Transverse colon (tissue), 4 donors: ENCODE data around the gene EFR3B. TPM values are rescaled to one million over a fixed set of nuclear protein-coding genes. Genes with fewer than 3 reads are reported as not detected.

Experiments used
- DNase-seq: peaks from one replicate; pipeline ENCODE4 v3.0.0-alpha.2; 2019
- H3K27ac ChIP-seq, 4 donors: fragments of 200-600 bp; sonication (generic); 2 replicates each; pipeline ENCODE4 v1.5.1; 2016 to 2018; ENCODE audit warnings: inconsistent platforms in 4 of 4
- H3K27me3 ChIP-seq: fragments of 200-600 bp; sonication (generic); 2 replicates; pipeline ENCODE4 v1.5.1; 2017; ENCODE audit warnings: inconsistent platforms
- H3K36me3 ChIP-seq, 4 donors: fragments of 200-600 bp; sonication (generic); 2 replicates each; pipeline ENCODE4 v1.5.1; 2017 to 2019; ENCODE audit warnings: inconsistent platforms in 4 of 4
- H3K4me1 ChIP-seq, 4 donors: fragments of 200-600 bp; sonication (generic); 2 replicates each; pipeline ENCODE4 v1.5.1; 2017 to 2020; ENCODE audit warnings: inconsistent platforms in 4 of 4
- H3K4me3 ChIP-seq, 4 donors: fragments of 200-600 bp; sonication (generic); 1 replicate in 1 of 4; 2 replicates in 3 of 4; pipeline versions ENCODE4 v1.5.1 to v1.6.1; 2017 to 2019; ENCODE audit warnings: inconsistent platforms in 4 of 4
- H3K9me3 ChIP-seq, 2 donors: fragments of 200-600 bp; sonication (generic); 2 replicates each; pipeline ENCODE4 v1.5.1; 2017 to 2019; ENCODE audit warnings: inconsistent platforms in 2 of 2
- EP300 ChIP-seq: sonication (generic); formaldehyde crosslinking; IDR thresholded peaks from one replicate; pipeline ENCODE4 v1.6.1; 2017; ENCODE audit warnings: antibody characterized with exemption, low read depth
- POLR2A ChIP-seq: fragments of 450-650 bp; IDR thresholded peaks from one replicate; pipeline ENCODE4 v1.6.1; 2016; ENCODE audit warnings: antibody characterized with exemption, mild to moderate bottlenecking, moderate library complexity
- POLR2AphosphoS5 ChIP-seq, 3 donors: sonication (generic); formaldehyde crosslinking; IDR thresholded peaks; one replicate each; pipeline ENCODE4 v1.6.1; 2016; ENCODE audit warnings: antibody characterized with exemption in 3 of 3
- WGBS, 2 donors: methylation state at CpG; one replicate each; pipeline ENCODE4 v1.1.5; 2018; ENCODE audit warnings: low coverage in 1 of 2; 5-methylcytosine and 5-hydroxymethylcytosine counted together
- in situ Hi-C, 4 donors: fragments of 200-750 bp; cut with MboI; loops; one replicate each; pipeline versions ENCODE4 v1.15.0 to v1.15.1; 2017; ENCODE audit warnings: low sequenced_read_pairs in 3 of 4, low pct_ligation_motif_present in 1 of 4, low pct_unique_long_range_greater_than_20kb in 1 of 4
- intact Hi-C: fragments of 100-400 bp; cut with DNase I; formaldehyde crosslinking; loops from one replicate; pipeline ENCODE4 v1.15.1; 2023; ENCODE audit warnings: low total_unique reads
- small RNA-seq, 4 donors: library from RNA; depleted of rRNA; stranded (forward); fragments of <200 nt; gene quantifications; one replicate each; pipeline ENCODE3, GENCODE V24; 2016
- total RNA-seq, 4 donors: library from RNA; depleted of rRNA; stranded (reverse); fragments of >200 nt; gene quantifications; one replicate each; pipeline ENCODE4 v1.1.0, GENCODE V29; 2016
- TF ChIP-seq, protein P1 (sequence below), 5 experiments: fragments of 200-600 bp in 3 of 5; fragments of 450-650 bp in 2 of 5; sonication (generic) in 3 of 5; IDR thresholded peaks; 1 replicate in 2 of 5; 2 replicates in 3 of 5; pipeline ENCODE4 v1.5.1; 2016 to 2017; ENCODE audit warnings: antibody characterized with exemption in 5 of 5, inconsistent platforms in 3 of 5, mild to moderate bottlenecking in 2 of 5, moderate library complexity in 1 of 5

EFR3B gene
- total RNA-seq, 4 donors from 2014 or later = under 0.01 to 1.4 (median 0.70) TPM

DNA sequence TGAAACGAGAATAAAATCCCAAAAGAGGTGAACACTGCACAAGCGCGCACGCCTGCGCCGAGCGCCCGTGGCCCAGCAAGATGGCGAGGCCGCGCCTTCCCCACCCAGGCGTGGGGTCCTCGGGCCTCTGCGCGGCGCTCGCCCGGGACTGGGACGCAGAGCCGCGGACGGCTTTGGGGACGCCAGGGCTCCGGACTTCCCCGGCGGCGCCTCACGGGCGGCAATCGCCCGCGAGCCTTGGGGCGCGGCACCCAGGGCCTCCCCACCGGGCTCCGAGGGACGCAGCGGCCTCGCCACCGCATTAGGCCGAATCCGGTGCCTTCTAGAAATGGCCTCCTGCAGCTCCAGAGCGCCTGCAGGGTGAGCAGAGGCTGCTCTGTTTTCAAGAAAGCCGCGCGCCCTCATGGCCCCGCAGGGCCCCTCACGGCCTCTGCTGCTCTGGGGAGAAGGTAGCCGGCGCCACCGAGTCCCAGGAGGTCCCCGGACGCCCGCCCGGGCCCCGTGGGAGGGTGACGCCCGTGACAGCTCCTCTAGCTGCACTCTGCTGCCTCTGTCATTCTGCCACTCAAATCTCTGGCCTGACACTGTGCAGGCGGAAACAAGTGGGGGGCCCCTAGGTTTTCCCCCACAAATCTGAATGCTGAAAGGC is 162.4 kb downstream of the EFR3B start:
- DNase-seq = no peak
- no peaks in the 10 kb centered on the region for H3K9me3 ChIP-seq
- in situ Hi-C loops (no loop called here), intact Hi-C loops (no loop called here)
- no peaks in the 10 kb centered on the region for H3K4me1 ChIP-seq
- H3K36me3 ChIP-seq = no peaks in the 10 kb centered on the region
- H3K4me3 ChIP-seq = peak overlapping the region in 3 of 4 donors; percentile 13 to 25 (median 17)
- 46 to 54% methylated on average over 19 to 41 of the region's 59 CpGs for WGBS, 2 donors
- H3K27ac ChIP-seq = peak overlapping the region in 1 of 4 donors; percentile 49
- H3K27me3 ChIP-seq = peaks cover 7% of the 10 kb centered on the region
- TF ChIP-seq, protein P1, sequence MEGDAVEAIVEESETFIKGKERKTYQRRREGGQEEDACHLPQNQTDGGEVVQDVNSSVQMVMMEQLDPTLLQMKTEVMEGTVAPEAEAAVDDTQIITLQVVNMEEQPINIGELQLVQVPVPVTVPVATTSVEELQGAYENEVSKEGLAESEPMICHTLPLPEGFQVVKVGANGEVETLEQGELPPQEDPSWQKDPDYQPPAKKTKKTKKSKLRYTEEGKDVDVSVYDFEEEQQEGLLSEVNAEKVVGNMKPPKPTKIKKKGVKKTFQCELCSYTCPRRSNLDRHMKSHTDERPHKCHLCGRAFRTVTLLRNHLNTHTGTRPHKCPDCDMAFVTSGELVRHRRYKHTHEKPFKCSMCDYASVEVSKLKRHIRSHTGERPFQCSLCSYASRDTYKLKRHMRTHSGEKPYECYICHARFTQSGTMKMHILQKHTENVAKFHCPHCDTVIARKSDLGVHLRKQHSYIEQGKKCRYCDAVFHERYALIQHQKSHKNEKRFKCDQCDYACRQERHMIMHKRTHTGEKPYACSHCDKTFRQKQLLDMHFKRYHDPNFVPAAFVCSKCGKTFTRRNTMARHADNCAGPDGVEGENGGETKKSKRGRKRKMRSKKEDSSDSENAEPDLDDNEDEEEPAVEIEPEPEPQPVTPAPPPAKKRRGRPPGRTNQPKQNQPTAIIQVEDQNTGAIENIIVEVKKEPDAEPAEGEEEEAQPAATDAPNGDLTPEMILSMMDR (IDR thresholded peaks at IDR 0.05) = no peak
- no peak for TF ChIP-seq POLR2AphosphoS5 (IDR thresholded peaks at IDR 0.05)
- TF ChIP-seq EP300 = no peak
- no peak for TF ChIP-seq POLR2A

DNA sequence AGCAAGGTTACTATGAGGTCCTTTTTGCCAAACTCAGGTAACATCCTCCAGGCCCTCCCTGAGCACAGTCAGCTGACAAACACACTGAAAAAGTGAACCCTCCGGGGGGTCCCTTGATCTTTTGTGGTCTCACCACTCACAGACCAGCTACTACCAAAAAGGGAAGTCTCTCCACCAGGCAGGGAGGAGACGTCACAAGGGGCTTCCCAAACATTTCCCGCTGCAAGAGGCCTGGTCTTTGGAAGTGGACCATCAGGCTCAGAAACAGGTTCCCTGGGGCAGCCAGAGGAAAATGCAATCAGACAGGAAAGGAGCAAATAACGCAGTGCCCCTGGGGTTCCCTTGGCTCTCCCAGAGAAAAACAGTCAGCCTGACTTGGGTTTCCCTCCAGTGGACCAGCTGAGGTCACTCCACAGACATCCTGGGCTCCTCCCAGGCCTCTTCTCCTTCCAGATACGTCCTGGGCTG is 165.2 kb downstream of the EFR3B start:
- Histone ChIP-seq H3K27me3 (peaks cover 7% of the 10 kb centered on the region), H3K27ac (no peak overlapping the region), H3K4me3 (no peak overlapping the region), H3K36me3 (no peaks in the 10 kb centered on the region), H3K4me1 (no peaks in the 10 kb centered on the region), H3K9me3 (no peaks in the 10 kb centered on the region)
- 33 to 45% methylated on average over 1 to 5 of the region's 5 CpGs for WGBS, 2 donors
- no peak for DNase-seq
- intact Hi-C loops = no loop called here
- in situ Hi-C loops = no loop called here
- TF ChIP-seq EP300 (no peak), POLR2A (no peak), POLR2AphosphoS5 (IDR thresholded peaks at IDR 0.05) (no peak)
- TF ChIP-seq, protein P1 (IDR thresholded peaks at IDR 0.05) = no peak

Small RNA genes within 50 kb of the gene (small RNA-seq; reads per million reads assigned to genes)
- 0 reads per million in 4 donors for gene RF00019
- gene RN7SL856P = 0 reads per million in 4 donors

Other genes with a start within 250 kb of the EFR3B start
- gene PTRHD1, start 248.7 kb upstream of the EFR3B start, total RNA-seq = 10 to 100 TPM; 30.6 to 50.9 (median 40.5) TPM
- 10 to 100 TPM in 2 of 4 donors, 1 to 10 TPM in 2; 6.0 to 13.8 (median 9.6) TPM for gene CENPO, start 248.7 kb upstream of the EFR3B start, total RNA-seq
- gene ADCY3, start 121.8 kb upstream of the EFR3B start, total RNA-seq = 10 to 100 TPM; 11.7 to 80.2 (median 22.6) TPM
- gene DNAJC27, start 70.1 kb upstream of the EFR3B start, total RNA-seq = 1 to 10 TPM; 4.0 to 7.6 (median 5.7) TPM
- 1 to 10 TPM in 2 of 4 donors, not detected in 2; 7.9 to 9.0 TPM for gene POMC, start 126.5 kb downstream of the EFR3B start, total RNA-seq